GM12892 (cell line): ENCODE data around the gene RPS6KA1.

Source experiments
- POLR2AphosphoS5 ChIP-seq: IDR thresholded peaks from 2 replicates; pipeline ENCODE4 v1.6.1; 2011; ENCODE audit warnings: low read depth, low read length, control low read depth
- TAF1 ChIP-seq: IDR thresholded peaks from 2 replicates; pipeline ENCODE4 v1.6.1; 2011; ENCODE audit warnings: low read depth, mild to moderate bottlenecking, control low read depth, low read length, borderline replicate concordance

- no peak for TF ChIP-seq TAF1
- TF ChIP-seq POLR2AphosphoS5, result no peak
Observed at GRCh38 chr1:26483980-26484379, 45.6 kb upstream of the RPS6KA1 start.
